Dedifferentiated amniotic fluid mesenchymal stem cell (primary cell): ENCODE results near the gene HERC3.

ENCODE experiments used
- DNase-seq: peaks from one replicate; pipeline ENCODE4 v3.0.0-alpha.2; 2016; ENCODE audit errors: extremely low spot score

HERC3 gene

DNA sequence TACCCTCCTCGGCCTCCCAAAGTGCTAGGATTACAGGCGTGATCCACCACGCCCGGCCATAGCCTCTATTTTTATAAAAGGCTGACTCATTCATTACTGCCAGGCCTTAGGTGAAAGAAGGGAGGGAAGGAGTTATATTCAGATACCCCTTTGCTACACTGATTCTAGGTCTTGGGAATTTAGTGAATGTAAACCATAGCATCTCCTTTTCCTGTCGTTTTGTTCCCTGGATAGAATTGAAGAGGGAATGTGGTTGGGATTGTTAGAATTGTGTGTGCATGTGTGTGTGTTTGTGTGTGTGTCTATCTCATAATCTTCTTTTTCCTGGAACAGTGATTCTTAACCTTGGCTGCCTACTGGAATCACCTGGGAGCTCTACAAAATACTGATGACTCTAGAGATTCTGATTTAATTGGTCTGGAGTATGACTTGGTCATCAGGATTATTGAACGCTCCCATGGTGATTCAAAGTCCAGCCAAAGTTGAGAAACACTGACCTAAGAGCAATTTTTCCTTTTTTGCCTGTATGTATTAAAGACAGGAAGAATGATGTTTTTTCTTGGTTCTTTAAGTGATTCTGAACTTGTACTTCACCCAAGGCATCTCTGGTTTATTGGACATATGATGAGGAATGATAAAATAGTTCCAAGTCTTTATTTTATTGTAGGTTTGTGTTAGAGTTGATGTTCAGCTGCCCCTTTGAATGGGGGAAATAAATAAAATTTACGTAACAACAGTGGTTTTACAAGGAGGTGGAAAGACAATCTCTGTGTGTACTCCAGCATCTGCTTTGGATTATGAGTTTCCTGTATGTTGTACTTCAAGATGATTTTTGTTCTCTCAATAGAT is 68.4 kb downstream of the HERC3 start:
- no peak for DNase-seq

DNA sequence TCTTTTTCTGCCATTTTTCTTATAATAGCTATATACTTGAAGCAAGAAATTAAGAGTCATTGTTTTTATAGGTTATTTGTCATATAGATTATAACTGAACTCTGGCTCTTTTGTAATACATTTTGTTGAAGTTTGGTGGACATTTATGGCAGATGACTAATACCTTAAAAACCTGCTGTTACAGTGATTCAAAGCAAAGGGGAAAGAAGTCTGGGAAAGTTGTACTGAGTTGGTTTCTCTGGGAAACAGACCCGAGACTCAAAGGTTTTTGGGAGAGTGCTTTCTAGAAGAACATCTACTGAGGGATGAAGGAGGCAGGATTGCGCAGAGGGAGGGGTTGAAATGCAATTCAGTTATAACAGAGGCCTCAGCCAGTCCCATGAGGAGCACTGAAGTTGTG is 69.5 kb downstream of the HERC3 start:
- DNase-seq = peak; percentile 35

GRCh38 chr4:88672987-88673386 is 80.7 kb downstream of the HERC3 start:
- no peak for DNase-seq

GRCh38 chr4:88673886-88674285 is 81.6 kb downstream of the HERC3 start:
- DNase-seq = no peak

GRCh38 chr4:88674565-88674964 is 82.3 kb downstream of the HERC3 start:
- DNase-seq = no peak

GRCh38 chr4:88674979-88675378 is 82.7 kb downstream of the HERC3 start:
- no peak for DNase-seq

GRCh38 chr4:88675543-88675942 is 83.3 kb downstream of the HERC3 start:
- no peak for DNase-seq

GRCh38 chr4:88681209-88681608 is 88.9 kb downstream of the HERC3 start:
- DNase-seq = no peak

DNA sequence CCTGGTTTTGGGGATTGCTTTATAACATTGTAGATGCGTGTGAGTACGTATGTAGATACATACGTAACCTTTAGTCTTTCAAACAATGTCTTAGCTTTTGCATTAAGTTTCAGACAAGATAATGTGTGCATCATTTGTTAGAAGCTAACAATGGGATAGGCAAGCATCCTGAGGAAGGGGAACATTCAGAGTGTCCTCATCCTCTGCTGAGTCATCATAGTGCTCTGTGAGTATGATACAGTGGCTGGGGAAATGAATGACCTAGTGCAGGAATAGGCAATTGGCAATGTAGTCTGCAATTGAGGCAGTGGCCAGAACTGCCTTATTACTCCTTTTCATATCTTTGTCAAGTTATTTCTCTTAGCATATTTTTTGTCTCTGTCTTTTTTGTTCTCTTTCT is 98.1 kb downstream of the HERC3 start:
- no peak for DNase-seq

- no peak for DNase-seq
Observed at GRCh38 chr4:88693792-88694191, 101.5 kb downstream of the HERC3 start.

GRCh38 chr4:88696630-88697029 is 104.3 kb downstream of the HERC3 start:
- no peak for DNase-seq

DNA sequence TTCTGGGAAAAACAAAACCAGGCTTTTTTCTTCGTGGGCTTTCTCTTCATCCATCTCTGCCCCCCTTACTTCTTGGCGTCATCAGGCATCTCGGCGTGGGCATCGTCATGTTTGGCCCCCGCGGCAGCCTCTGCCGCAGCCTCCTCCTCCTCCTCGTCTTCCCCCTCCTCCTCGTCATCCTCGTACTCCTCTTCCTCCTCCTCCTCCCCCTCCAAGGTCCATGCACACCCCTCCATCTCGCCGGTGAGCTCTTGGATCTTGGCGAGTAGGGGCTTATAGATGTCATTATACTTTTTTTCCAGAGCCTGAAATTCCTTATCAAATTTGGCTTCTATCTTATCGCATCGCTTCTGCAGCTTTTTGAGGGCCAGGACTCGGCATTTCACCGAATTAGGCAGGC is 104.9 kb downstream of the HERC3 start:
- no peak for DNase-seq

DNA sequence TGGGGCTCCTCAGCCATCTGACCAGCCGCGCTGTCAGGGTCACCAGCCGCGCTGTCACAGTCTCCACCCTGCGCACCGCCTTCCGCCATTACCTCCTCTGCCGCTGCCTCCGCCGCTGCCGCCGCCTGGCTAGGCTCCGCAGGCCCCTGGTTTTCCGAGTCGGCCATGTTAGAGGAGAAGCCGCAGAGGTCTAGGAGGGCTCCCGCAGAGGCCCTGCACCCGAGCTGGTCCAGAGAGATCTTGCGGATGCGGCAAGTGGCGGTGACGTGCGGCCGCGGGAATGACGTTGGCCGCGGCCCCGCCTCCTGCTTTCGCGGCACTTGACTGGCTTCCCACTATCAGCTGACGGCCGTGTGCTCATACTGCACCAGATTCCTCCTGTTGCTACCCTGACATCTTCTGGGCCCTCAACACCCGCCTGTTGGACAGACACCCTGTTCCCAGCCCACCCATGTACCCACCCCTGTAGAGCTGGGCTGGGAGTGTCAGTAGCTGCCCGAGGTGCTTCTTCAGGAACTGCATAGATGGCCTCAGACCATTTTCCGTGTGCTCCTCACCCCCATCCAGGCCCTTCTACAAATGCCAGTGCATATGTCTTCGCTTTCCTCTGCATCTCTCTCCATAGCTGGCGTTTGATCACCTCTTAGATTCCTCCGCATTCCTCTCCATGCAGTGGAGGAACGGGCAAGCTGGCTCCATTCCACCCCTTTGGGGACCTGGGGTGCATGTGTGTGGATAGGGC is 105.5 kb downstream of the HERC3 start, which contains the start of gene NAP1L5:
Gene NAP1L5, minus strand, starts transcription at position 242 of the 742 bp plus-strand sequence. Its CDS starts 75 bp downstream, at position 167.
- peak; percentile 42 for DNase-seq

DNA sequence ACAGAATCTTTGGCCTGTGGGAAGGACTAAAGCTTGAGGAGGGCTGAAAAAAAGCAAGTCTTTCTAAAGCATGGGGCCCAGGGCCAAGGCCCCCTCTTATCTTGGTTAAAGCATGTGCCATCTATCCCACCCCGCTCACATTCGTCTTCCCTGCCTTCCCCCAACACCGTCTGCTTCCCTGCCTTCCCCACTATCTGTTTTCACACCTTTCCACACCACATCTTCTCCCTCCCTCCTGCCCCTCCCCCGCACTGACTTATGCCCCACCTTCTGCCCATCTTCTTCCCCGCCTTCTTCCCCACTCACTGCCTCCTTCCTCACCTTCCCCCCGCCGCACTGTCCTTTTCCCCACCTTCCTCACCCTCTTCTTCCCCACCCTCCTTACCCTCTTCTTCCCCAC is 106.2 kb downstream of the HERC3 start:
- DNase-seq = no peak

DNA sequence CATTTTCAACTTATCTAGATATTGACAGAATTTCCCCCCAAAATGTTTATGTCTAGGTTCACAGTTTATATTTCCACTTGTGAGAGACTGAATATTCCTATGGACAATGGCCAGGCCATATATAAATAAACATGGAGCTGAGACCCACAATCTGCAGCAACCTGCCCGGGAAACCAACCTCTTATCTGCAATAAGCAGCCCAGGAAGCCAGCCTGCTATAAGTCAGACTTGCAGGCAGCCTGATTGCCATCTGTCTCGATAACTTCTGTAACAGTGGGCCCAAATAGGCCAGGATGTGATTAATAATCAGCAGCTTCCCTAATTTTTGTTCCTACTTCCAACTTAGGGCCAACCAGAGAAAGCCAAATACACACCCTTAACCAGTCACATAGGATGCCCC is 110.5 kb downstream of the HERC3 start:
- no peak for DNase-seq

DNA sequence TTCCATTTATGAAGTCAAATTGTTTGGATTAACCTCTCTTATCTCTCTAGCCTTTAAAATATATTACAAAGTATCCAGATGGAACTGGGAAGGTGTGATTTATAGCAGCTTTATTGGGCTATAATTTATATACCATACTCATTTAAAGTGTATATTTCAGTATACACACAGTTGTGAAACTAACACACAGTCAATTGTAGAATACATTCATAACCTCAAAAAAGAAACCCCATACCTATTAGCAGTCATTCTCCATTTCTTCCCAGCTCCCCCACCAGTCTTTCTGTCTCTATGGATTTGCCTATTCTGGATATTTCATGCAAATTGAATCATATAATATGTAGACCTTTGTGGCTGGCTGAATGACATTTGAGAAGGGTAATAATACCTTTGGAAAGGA is 112.9 kb downstream of the HERC3 start:
- DNase-seq = no peak

DNA sequence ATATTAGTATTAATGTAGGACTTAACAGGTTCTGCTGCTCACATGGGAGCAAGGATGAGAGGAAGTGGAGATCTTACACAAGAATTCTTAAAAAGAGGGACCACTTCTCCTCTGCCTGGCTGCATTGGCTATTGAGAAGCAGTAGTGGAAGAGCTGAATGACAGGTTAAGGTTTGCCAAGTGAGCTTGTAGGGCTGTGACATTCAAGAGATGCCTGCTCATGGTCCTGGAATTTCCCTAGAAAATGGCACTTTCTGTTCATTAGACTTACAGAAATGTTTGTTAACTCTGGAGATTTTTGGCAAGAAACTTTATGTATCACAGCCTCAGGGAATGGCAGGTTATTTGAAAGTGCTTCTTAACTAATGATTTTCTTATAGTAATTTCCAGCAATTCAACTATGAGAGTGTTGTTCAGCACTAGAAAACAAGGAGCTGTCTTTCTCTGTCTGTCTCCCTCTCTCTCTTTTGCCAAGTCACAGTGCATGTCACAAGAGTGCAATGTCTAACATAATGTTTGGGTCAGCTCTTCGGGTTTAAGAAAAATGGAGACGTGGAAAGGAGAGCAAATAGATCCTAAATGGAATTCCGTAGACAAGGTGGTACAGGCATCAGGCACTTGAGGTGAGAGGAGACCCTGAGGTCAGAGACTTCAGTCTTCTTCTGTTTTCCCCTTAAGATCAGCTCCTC is 113.7 kb downstream of the HERC3 start:
- peak; percentile 40 for DNase-seq

GRCh38 chr4:88706574-88706973 is 114.3 kb downstream of the HERC3 start:
- peak; percentile 72 for DNase-seq

- DNase-seq = no peak
Observed at GRCh38 chr4:88709989-88710388, 117.7 kb downstream of the HERC3 start.

DNA sequence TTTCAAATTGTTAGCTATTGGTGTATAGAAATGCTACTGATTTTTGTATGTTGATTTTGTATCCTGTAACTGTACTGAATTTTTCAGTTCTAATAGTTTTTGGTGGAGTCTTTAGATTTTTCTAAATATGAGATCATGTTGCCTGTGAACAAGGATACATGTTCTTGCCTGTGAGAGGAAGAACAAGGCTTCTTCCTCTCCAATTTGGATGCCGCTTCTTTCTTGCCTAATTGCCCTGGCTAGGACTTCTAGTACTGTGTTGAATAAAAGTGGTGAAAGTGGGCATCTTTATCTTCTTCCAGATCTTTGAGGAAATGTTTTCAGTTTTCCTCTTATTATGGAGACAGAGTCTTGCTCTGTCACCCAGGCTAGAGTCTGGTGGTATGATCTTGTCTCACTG is 121.5 kb downstream of the HERC3 start:
- DNase-seq = no peak

- DNase-seq = no peak
Observed at GRCh38 chr4:88718098-88718497, 125.8 kb downstream of the HERC3 start.

GRCh38 chr4:88719381-88719780 is 127.1 kb downstream of the HERC3 start:
- DNase-seq = no peak
